ENCODE data around the gene TTC23L. TPM values are rescaled to one million over a fixed set of nuclear protein-coding genes. Genes with fewer than 3 reads are reported as not detected.
A peak's percentile ranks its signal among the peaks of the same experiment; 100 is the strongest.

TTC23L gene
- total and polyA plus RNA-seq, 2 of the 8 experiments (the other 6 are each of a cell fraction or from before 2014, with no cell fraction given), result 1.1 to 2.4 TPM

GRCh38 chr5:34916518-34916917 lies 77.6 kb downstream of the TTC23L start:
- H2AFZ ChIP-seq (ENCODE audit: low read length), result no peak overlapping the region
- POLR2A ChIA-PET (ENCODE audit: partially characterized antibody), result interaction anchor here (0.6 to 5.1 kb wide), 8 partner anchors 8 to 87 kb away, joined by 3 to 52 read pairs (median 4); partner anchors contain the start of gene DNAJC21
- no peak overlapping the region for H2BK15ac ChIP-seq (ENCODE audit: low read length)
- H3K14ac ChIP-seq (ENCODE audit: insufficient read length), result no peak overlapping the region
- no peak overlapping the region for H3K4ac ChIP-seq (replicated peaks; ENCODE audit: insufficient read length, low read depth, low read length)
- H3K9ac ChIP-seq (replicated peaks in 1 of 4; ENCODE audit: extremely low read depth in 1 of 4, low read depth in 3 of 4, low read length in 3 of 4), result peak overlapping the region in 3 of 4 experiments; percentile 98 to 99 (median 98); a peak in 6 of 7 replicates
- no peak overlapping the region for H4K8ac ChIP-seq (ENCODE audit: extremely low read depth, insufficient read depth, low read length)
- 32% methylated on average over 6 of the region's 6 CpGs; no CpG with 5 or more reads in 1 of the 2 experiments for WGBS, 2 experiments (ENCODE audit: extremely low coverage in 1 of 2, insufficient coverage in 1 of 2, insufficient read length in 1 of 2, insufficient replicate concordance in 2 of 2, low coverage in 1 of 2, low lambda C conversion rate in 2 of 2, missing lambda C conversion rate in 1 of 2)
- H4K5ac ChIP-seq (ENCODE audit: insufficient read length, low read depth, low read length), result no peak overlapping the region
- no peak overlapping the region for H3K56ac ChIP-seq (replicated peaks; ENCODE audit: insufficient read length, low read depth, low read length)
- no peaks in the 10 kb centered on the region for H3K79me1 ChIP-seq (ENCODE audit: low read depth, low read length)
- peaks cover 1 to 6% of the 10 kb centered on the region in 2 experiments for H4K20me1 ChIP-seq (replicated peaks in 1 of 2; ENCODE audit: control insufficient read depth in 1 of 2, insufficient read depth in 2 of 2, low read length in 2 of 2)
- peaks cover 10% of the 10 kb centered on the region; the same call in 1 of the 2 replicates for H3K23me2 ChIP-seq (ENCODE audit: low read depth, low read length)
- CTCF ChIA-PET (ENCODE audit: partially characterized antibody), result interaction anchor here (0.9 to 3.9 kb wide), 6 partner anchors 11 to 452 kb away, joined by 3 to 24 read pairs (median 6); no protein-coding TSS in a partner anchor
- H3K23ac ChIP-seq (ENCODE audit: insufficient read length), result no peak overlapping the region
- peak overlapping the region; percentile 95; the same call in 1 of the 2 replicates for H3K27ac ChIP-seq (ENCODE audit: low read depth, low read length)
- peaks cover 26 to 76% of the 10 kb centered on the region in 2 experiments for H3K79me2 ChIP-seq (ENCODE audit: control insufficient read depth in 1 of 2, insufficient read depth in 2 of 2, low read length in 2 of 2)
- no peak overlapping the region for H2BK5ac ChIP-seq (ENCODE audit: low read depth, low read length)
- H2BK20ac ChIP-seq (ENCODE audit: low read length), result no peak overlapping the region
- H3K36me3 ChIP-seq (ENCODE audit: control insufficient read depth in 2 of 4, insufficient read depth in 4 of 4, low read length in 3 of 4), result peaks cover 9 to 46% (median 26%) of the 10 kb centered on the region in 4 experiments
- no peak for FAIRE-seq
- no peak overlapping the region for H2BK12ac ChIP-seq (ENCODE audit: low read depth, low read length)
- H3K4me1 ChIP-seq (replicated peaks in 1 of 4; ENCODE audit: control insufficient read depth in 3 of 4, insufficient read depth in 4 of 4, low read length in 3 of 4), result peaks cover 0 to 3% (median under 1%) of the 10 kb centered on the region in 4 experiments; a peak in 1 of 7 replicates
- H2BK120ac ChIP-seq (replicated peaks; ENCODE audit: low read depth, low read length), result no peak overlapping the region
- H3K4me3 ChIP-seq (ENCODE audit: extremely low read depth in 1 of 4, insufficient read depth in 2 of 4, low read depth in 3 of 4, low read length in 4 of 4), result peak overlapping the region; percentile 86 to 100 (median 96)
- H4K91ac ChIP-seq (replicated peaks; ENCODE audit: insufficient read length, low read length), result no peak overlapping the region
- no peaks in the 10 kb centered on the region for H3K9me3 ChIP-seq (ENCODE audit: insufficient read depth in 2 of 2, low read depth in 1 of 2, low read length in 1 of 2)
- no peak overlapping the region for H3K18ac ChIP-seq (ENCODE audit: extremely low read depth, low read length)
- H2AK5ac ChIP-seq (ENCODE audit: low read depth, low read length), result no peak overlapping the region
- H3K27me3 ChIP-seq (replicated peaks in 1 of 4; ENCODE audit: control insufficient read depth in 3 of 4, extremely low read depth in 1 of 4, insufficient read depth in 3 of 4, low read length in 3 of 4), result no peaks in the 10 kb centered on the region
- no peak for TF ChIP-seq EGR1 (IDR thresholded peaks at IDR 0.05; ENCODE audit: borderline replicate concordance, low read depth, low read length)
- TF ChIP-seq TAF1 (IDR thresholded peaks at IDR 0.05; ENCODE audit: low read depth, low read length), result no peak
- no peak for TF ChIP-seq USF2 (IDR thresholded peaks at IDR 0.05; ENCODE audit: low read length)
- no peak for TF ChIP-seq CTBP2 (IDR thresholded peaks at IDR 0.05; ENCODE audit: borderline replicate concordance, insufficient read depth, insufficient read length, low read length)
- TF ChIP-seq RNF2 (IDR thresholded peaks at IDR 0.05; ENCODE audit: borderline replicate concordance, low read depth, low read length, missing control alignments, poor library complexity, severe bottlenecking), result no peak
- TF ChIP-seq CBX5 (IDR thresholded peaks at IDR 0.05; ENCODE audit: low read depth, low read length), result no peak
- no peak for TF ChIP-seq ASH2L (IDR thresholded peaks at IDR 0.05; ENCODE audit: low read length)
- TF ChIP-seq ZNF274 (IDR thresholded peaks at IDR 0.05; ENCODE audit: borderline replicate concordance, extremely low read depth, low read length), result no peak
- peak overlapping the region; percentile 80 to 84 for H3K4me2 ChIP-seq (ENCODE audit: insufficient read depth in 1 of 2, low read depth in 2 of 2, low read length in 2 of 2)
- no peak for DNase-seq (ENCODE audit: low read depth in 1 of 2, low spot score in 2 of 2)

All from H1 (cell line).